ENCODE data around the gene OSBPL6. TPM values are rescaled to one million over a fixed set of nuclear protein-coding genes. Genes with fewer than 3 reads are reported as not detected.

Gene OSBPL6
- total and polyA plus RNA-seq, 9 of the 15 experiments (the other 6 are each of a cell fraction or from before 2014, with no cell fraction given), result 3.4 to 12.7 (median 9.3) TPM

DNA sequence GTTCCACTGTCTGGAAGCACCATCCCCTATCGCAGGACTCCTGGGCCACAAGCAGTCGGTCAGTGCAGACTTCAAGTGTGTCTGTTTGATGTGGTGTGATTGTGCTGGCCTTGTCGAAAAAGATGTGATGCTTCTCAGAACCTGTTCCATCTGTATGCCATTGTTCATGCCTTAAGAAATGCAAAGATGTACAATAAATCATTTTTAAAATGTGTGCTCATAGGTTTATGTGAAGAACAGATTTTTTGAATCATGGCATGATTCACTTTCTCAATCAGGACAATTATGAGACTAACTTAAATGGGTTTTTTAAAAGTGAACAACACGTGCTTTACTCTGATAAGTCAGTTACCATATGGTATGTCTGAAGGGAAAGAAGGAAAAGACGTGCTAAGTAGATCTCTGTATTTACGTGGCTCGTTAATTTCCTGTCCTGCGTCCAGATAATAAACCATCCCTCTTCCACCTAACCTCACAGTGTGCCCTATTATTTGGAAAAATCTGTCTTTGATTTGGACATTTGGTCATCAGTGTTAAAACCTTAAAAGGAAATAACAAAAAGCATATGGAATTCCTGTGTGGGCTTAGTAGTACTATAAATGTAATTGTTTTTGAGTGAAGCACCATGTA is 201.7 kb downstream of the OSBPL6 start:
- H3K4me3 ChIP-seq, result no peak overlapping the region
- ATAC-seq (no peak), DNase-seq (ENCODE audit: extremely low read depth in 1 of 4, low spot score in 3 of 4) (no peak), FAIRE-seq (no peak)
- in situ Hi-C loops (cut with MboI) (no loop called here), intact Hi-C loops (cut with micrococcal nuclease) (loop anchor here (1.0 to 5.0 kb wide), 2 partner anchors 90 to 284 kb away; partner anchors contain the start of gene RBM45)
- H3K9ac ChIP-seq (ENCODE audit: insufficient read depth in 1 of 2, low read depth in 2 of 2, low read length in 2 of 2), result no peak overlapping the region
- no peaks in the 10 kb centered on the region for H3K36me3 ChIP-seq (ENCODE audit: control insufficient read depth, insufficient read depth, low read length)
- BruUV-seq (replicated peaks), result no TSS peak
- TF ChIP-seq PTTG1 (tag; IDR thresholded peaks at IDR 0.05; ENCODE audit: low read depth) (no peak), KDM1A (IDR thresholded peaks at IDR 0.05) (peak; percentile 39 to 63; a peak in 1 of 4 replicates)
- POLR2A ChIA-PET, result interaction anchor here (1.0 to 1.9 kb wide), 4 partner anchors 10 to 17 kb away, joined by 3 to 9 read pairs (median 4); no protein-coding TSS in a partner anchor
- CTCF ChIA-PET (ENCODE audit: low intra/inter-chr PET ratio), result interaction anchor here (0.6 to 3.0 kb wide), 3 partner anchors 19 to 433 kb away, joined by 3 to 13 read pairs (median 8); no protein-coding TSS in a partner anchor
- H3K79me2 ChIP-seq (ENCODE audit: control insufficient read depth, insufficient read depth, low read length), result no peaks in the 10 kb centered on the region
- H3K9me1 ChIP-seq (ENCODE audit: control insufficient read depth, insufficient read depth, low read length), result no peaks in the 10 kb centered on the region
- H3K9me3 ChIP-seq (replicated peaks; ENCODE audit: control insufficient read depth, insufficient read depth, low read depth, low read length), result no peaks in the 10 kb centered on the region
- no peak overlapping the region for H3K27ac ChIP-seq (ENCODE audit: extremely low read depth, low read depth, low read length)
- no peaks in the 10 kb centered on the region for H4K20me1 ChIP-seq (replicated peaks; ENCODE audit: control insufficient read depth, insufficient read depth, low read length)
- no peaks in the 10 kb centered on the region for H3K4me1 ChIP-seq (replicated peaks in 1 of 2; ENCODE audit: control insufficient read depth in 2 of 2, insufficient read depth in 2 of 2, low read length in 2 of 2)
- 32% methylated on average over 8 of the region's 8 CpGs for WGBS (ENCODE audit: insufficient coverage, low coverage, missing lambda C conversion rate)
- no peaks in the 10 kb centered on the region for H3K27me3 ChIP-seq (ENCODE audit: control insufficient read depth in 2 of 2, insufficient read depth in 2 of 2, low read length in 2 of 2)
- no peak overlapping the region for H3K4me2 ChIP-seq (ENCODE audit: insufficient read depth, low read length)
- H2AFZ ChIP-seq (ENCODE audit: low read depth, low read length), result no peak overlapping the region

DNA sequence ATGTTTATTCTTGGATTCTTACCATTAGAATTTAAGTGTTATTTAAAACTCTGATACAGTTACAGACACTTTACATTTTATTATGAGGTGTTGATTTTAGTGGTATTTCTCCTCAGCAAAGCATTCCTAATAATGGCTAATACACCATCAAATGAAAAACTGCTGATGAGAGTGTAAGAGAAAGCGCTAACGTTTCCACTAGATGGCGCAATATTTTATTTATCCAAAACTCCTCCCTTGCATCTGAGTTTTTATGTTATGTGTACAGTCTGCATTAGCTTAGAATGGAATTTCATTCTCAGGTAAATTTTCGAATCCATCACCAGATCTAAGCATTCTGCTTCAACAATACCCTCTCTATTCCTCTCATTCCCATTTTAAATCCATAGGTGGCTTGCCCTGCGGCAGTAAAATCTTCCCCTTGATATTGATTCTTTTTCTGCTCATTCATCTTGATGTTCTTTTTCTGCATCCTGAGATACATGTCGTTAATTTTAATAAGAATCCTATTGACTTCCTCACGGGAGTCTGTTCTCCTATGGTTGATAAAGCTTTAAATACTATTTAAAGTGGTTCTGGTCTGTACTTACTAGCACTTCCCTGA is 202.8 kb downstream of the OSBPL6 start:
- intact Hi-C loops (cut with micrococcal nuclease), result loop anchor here (1.0 to 5.0 kb wide), 2 partner anchors 17 to 285 kb away; partner anchors contain the start of gene RBM45
- BruUV-seq (replicated peaks), result no TSS peak
- in situ Hi-C loops (cut with MboI), result no loop called here
- TF ChIP-seq, protein P1, sequence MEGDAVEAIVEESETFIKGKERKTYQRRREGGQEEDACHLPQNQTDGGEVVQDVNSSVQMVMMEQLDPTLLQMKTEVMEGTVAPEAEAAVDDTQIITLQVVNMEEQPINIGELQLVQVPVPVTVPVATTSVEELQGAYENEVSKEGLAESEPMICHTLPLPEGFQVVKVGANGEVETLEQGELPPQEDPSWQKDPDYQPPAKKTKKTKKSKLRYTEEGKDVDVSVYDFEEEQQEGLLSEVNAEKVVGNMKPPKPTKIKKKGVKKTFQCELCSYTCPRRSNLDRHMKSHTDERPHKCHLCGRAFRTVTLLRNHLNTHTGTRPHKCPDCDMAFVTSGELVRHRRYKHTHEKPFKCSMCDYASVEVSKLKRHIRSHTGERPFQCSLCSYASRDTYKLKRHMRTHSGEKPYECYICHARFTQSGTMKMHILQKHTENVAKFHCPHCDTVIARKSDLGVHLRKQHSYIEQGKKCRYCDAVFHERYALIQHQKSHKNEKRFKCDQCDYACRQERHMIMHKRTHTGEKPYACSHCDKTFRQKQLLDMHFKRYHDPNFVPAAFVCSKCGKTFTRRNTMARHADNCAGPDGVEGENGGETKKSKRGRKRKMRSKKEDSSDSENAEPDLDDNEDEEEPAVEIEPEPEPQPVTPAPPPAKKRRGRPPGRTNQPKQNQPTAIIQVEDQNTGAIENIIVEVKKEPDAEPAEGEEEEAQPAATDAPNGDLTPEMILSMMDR (IDR thresholded peaks at IDR 0.05 in 2 of 3, conservative IDR thresholded peaks at IDR 0.05 in 1 of 3; ENCODE audit: insufficient read depth in 2 of 3, low read depth in 1 of 3, low read length in 3 of 3), result peak; percentile 60 to 84 (median 67); a peak in 5 of 6 replicates
- TF ChIP-seq, protein P2, sequence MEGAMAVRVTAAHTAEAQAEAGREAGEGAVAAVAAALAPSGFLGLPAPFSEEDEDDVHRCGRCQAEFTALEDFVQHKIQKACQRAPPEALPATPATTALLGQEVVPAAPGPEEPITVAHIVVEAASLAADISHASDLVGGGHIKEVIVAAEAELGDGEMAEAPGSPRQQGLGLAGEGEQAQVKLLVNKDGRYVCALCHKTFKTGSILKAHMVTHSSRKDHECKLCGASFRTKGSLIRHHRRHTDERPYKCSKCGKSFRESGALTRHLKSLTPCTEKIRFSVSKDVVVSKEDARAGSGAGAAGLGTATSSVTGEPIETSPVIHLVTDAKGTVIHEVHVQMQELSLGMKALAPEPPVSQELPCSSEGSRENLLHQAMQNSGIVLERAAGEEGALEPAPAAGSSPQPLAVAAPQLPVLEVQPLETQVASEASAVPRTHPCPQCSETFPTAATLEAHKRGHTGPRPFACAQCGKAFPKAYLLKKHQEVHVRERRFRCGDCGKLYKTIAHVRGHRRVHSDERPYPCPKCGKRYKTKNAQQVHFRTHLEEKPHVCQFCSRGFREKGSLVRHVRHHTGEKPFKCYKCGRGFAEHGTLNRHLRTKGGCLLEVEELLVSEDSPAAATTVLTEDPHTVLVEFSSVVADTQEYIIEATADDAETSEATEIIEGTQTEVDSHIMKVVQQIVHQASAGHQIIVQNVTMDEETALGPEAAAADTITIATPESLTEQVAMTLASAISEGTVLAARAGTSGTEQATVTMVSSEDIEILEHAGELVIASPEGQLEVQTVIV (CRISPR knock-in tag; IDR thresholded peaks at IDR 0.05; ENCODE audit: borderline replicate concordance), result no peak
- TF ChIP-seq DACH1 (IDR thresholded peaks at IDR 0.05; ENCODE audit: partially characterized antibody) (peak; percentile 76), EP400 (IDR thresholded peaks at IDR 0.05) (0 out of 2 replicates have a peak, but pooled peaks have one; percentile 15)
- TF ChIP-seq, protein P3, sequence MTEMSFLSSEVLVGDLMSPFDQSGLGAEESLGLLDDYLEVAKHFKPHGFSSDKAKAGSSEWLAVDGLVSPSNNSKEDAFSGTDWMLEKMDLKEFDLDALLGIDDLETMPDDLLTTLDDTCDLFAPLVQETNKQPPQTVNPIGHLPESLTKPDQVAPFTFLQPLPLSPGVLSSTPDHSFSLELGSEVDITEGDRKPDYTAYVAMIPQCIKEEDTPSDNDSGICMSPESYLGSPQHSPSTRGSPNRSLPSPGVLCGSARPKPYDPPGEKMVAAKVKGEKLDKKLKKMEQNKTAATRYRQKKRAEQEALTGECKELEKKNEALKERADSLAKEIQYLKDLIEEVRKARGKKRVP (CRISPR knock-in tag; IDR thresholded peaks at IDR 0.05), result no peak

More for the DNA sequence above, 202.8 kb downstream of the OSBPL6 start:
- no peaks in the 10 kb centered on the region for H3K9me1 ChIP-seq (ENCODE audit: control insufficient read depth, insufficient read depth, low read length)
- FAIRE-seq, result peak; percentile 26
- H2AFZ ChIP-seq (ENCODE audit: low read depth, low read length), result 0 out of 2 replicates have a peak overlapping the region, but pooled peaks have one; percentile 1
- H3K27me3 ChIP-seq (ENCODE audit: control insufficient read depth in 2 of 2, insufficient read depth in 2 of 2, low read length in 2 of 2), result no peaks in the 10 kb centered on the region
- H3K79me2 ChIP-seq (ENCODE audit: control insufficient read depth, insufficient read depth, low read length), result no peaks in the 10 kb centered on the region
- no peak overlapping the region for H3K4me3 ChIP-seq
- H3K9me3 ChIP-seq (replicated peaks; ENCODE audit: control insufficient read depth, insufficient read depth, low read depth, low read length), result no peaks in the 10 kb centered on the region
- H3K4me2 ChIP-seq (ENCODE audit: insufficient read depth, low read length), result no peak overlapping the region
- ChIA-PET POLR2A (interaction anchor here (1.0 kb wide), 1 partner anchor 17 kb away, joined by 4 read pairs; no protein-coding TSS in a partner anchor), CTCF (ENCODE audit: low intra/inter-chr PET ratio) (interaction anchor here (1.0 to 3.0 kb wide), 5 partner anchors 18 to 285 kb away, joined by 3 to 13 read pairs (median 5); partner anchors contain the start of gene RBM45)
- H4K20me1 ChIP-seq (replicated peaks; ENCODE audit: control insufficient read depth, insufficient read depth, low read length), result no peaks in the 10 kb centered on the region
- 10% methylated on average over 7 of the region's 7 CpGs for WGBS (ENCODE audit: insufficient coverage, low coverage, missing lambda C conversion rate)
- peak; percentile 83 for ATAC-seq
- peak in 3 of 4 experiments; percentile 27 to 63 (median 46) for DNase-seq (ENCODE audit: extremely low read depth in 1 of 4, low spot score in 3 of 4)
- no peak overlapping the region for H3K9ac ChIP-seq (ENCODE audit: insufficient read depth in 1 of 2, low read depth in 2 of 2, low read length in 2 of 2)
- H3K36me3 ChIP-seq (ENCODE audit: control insufficient read depth, insufficient read depth, low read length), result no peaks in the 10 kb centered on the region
- H3K27ac ChIP-seq (ENCODE audit: extremely low read depth, low read depth, low read length), result no peak overlapping the region
- H3K4me1 ChIP-seq (replicated peaks in 1 of 2; ENCODE audit: control insufficient read depth in 2 of 2, insufficient read depth in 2 of 2, low read length in 2 of 2), result peaks cover 0 to 9% of the 10 kb centered on the region in 2 experiments; a peak in 4 of 5 replicates
